Colonic mucosa (tissue), 4 donors: ENCODE measurements around the gene ZNF544. TPM values are rescaled to one million over a fixed set of nuclear protein-coding genes. Genes with fewer than 3 reads are reported as not detected.
"Not testable (repeated sequence)": the region's sequence is repeated elsewhere in the genome, so short reads cannot be mapped to it uniquely, and the experiment has no call there.

Experiments
- DNase-seq: peaks from one replicate; pipeline ENCODE4 v3.0.0-alpha.2; 2020
- H3K27ac ChIP-seq: fragments of 200-600 bp; one replicate; pipeline ENCODE4 v1.8.0; 2021
- H3K27me3 ChIP-seq: fragments of 200-600 bp; one replicate; pipeline ENCODE4 v1.8.0; 2021
- H3K36me3 ChIP-seq: fragments of 200-600 bp; one replicate; pipeline ENCODE4 v1.8.0; 2021
- H3K4me1 ChIP-seq: fragments of 200-600 bp; one replicate; pipeline ENCODE4 v1.8.0; 2021; ENCODE audit warnings: mild to moderate bottlenecking
- H3K4me3 ChIP-seq: fragments of 200-600 bp; one replicate; pipeline ENCODE4 v1.8.0; 2021
- H3K9ac ChIP-seq, 2 donors: one replicate each; pipeline ENCODE4 v1.7.0; 2013; ENCODE audit warnings: control low read depth in 2 of 2, low read depth in 2 of 2, low read length in 2 of 2
- H3K9me3 ChIP-seq: fragments of 200-600 bp; one replicate; pipeline ENCODE4 v1.8.0; 2021
- CTCF ChIP-seq: fragments of 200-600 bp; IDR thresholded peaks from one replicate; pipeline ENCODE4 v1.8.0; 2022; ENCODE audit warnings: antibody characterized with exemption, mild to moderate bottlenecking
- intact Hi-C: fragments of 100-400 bp; cut with DNase I; formaldehyde crosslinking; loops from one replicate; pipeline ENCODE4 v1.14.1; 2022
- total RNA-seq, 2 donors: library from RNA; stranded (reverse); fragmentation: NEBNext Ultra II Directional in 1 of 2; extraction: Animal tissue kit (Norgen Biotek cat#: 25700) in 1 of 2; gene quantifications; one replicate each; pipeline ENCODE4 v1.2.1, GENCODE V29; 2021
- donor health status: healthy.
- donor health status: DM: no; HTN: no; CAD: no.
- donor health status: DM: no; HTN: no; CAD: no.

Gene ZNF544
- total RNA-seq, 2 donors from 2014 or later: 17.2 to 29.6 TPM

- no peaks in the 10 kb centered on the region for H3K9me3 ChIP-seq
- intact Hi-C loops: no loop called here
- H3K4me1 ChIP-seq: no peaks in the 10 kb centered on the region
- no peak overlapping the region for H3K27ac ChIP-seq
- H3K36me3 ChIP-seq: peaks cover 7% of the 10 kb centered on the region
- peak overlapping the region; percentile 74 for H3K4me3 ChIP-seq
- H3K9ac ChIP-seq: peak overlapping the region in 1 of 2 donors; percentile 53
- TF ChIP-seq CTCF: no peak
- H3K27me3 ChIP-seq: no peaks in the 10 kb centered on the region
- DNase-seq: no peak
Observed at GRCh38 chr19:58229255-58229639, 533 bp downstream of the ZNF544 start.

- H3K9me3 ChIP-seq: no peaks in the 10 kb centered on the region
- no peak overlapping the region for H3K4me3 ChIP-seq
- DNase-seq: no peak
- no peaks in the 10 kb centered on the region for H3K27me3 ChIP-seq
- no peak overlapping the region for H3K9ac ChIP-seq
- peaks cover 12% of the 10 kb centered on the region for H3K36me3 ChIP-seq
- TF ChIP-seq CTCF: no peak
- H3K27ac ChIP-seq: no peak overlapping the region
- no peaks in the 10 kb centered on the region for H3K4me1 ChIP-seq
- intact Hi-C loops: no loop called here
Observed at GRCh38 chr19:58237324-58237723, 8.6 kb downstream of the ZNF544 start.

- H3K27me3 ChIP-seq: no peaks in the 10 kb centered on the region
- H3K4me3 ChIP-seq: no peak overlapping the region
- peaks cover 14% of the 10 kb centered on the region for H3K9me3 ChIP-seq
- intact Hi-C loops: no loop called here
- peaks cover 26% of the 10 kb centered on the region for H3K36me3 ChIP-seq
- no peak for TF ChIP-seq CTCF
- H3K4me1 ChIP-seq: no peaks in the 10 kb centered on the region
- no peak for DNase-seq
- no peak overlapping the region for H3K27ac ChIP-seq
- H3K9ac ChIP-seq: no peak overlapping the region
Observed at GRCh38 chr19:58243351-58243750, 14.6 kb downstream of the ZNF544 start.

- Histone ChIP-seq H3K9ac (no peak overlapping the region), H3K4me1 (no peaks in the 10 kb centered on the region), H3K27me3 (no peaks in the 10 kb centered on the region), H3K27ac (no peak overlapping the region), H3K9me3 (peaks cover 19% of the 10 kb centered on the region), H3K4me3 (no peak overlapping the region), H3K36me3 (peaks cover 32% of the 10 kb centered on the region)
- no peak for TF ChIP-seq CTCF
- intact Hi-C loops: no loop called here
- no peak for DNase-seq
Observed at GRCh38 chr19:58248886-58249285, 20.2 kb downstream of the ZNF544 start.

GRCh38 chr19:58252102-58252685, 23.5 kb downstream of the ZNF544 start:
- Histone ChIP-seq H3K9ac (no peak overlapping the region), H3K27me3 (no peaks in the 10 kb centered on the region), H3K36me3 (peaks cover 12% of the 10 kb centered on the region), H3K27ac (no peak overlapping the region), H3K4me1 (no peaks in the 10 kb centered on the region), H3K4me3 (no peak overlapping the region), H3K9me3 (peaks cover 25% of the 10 kb centered on the region)
- intact Hi-C loops: no loop called here
- DNase-seq: no peak
- TF ChIP-seq CTCF: no peak

GRCh38 chr19:58258259-58258658, 29.5 kb downstream of the ZNF544 start:
- intact Hi-C loops: not testable (repeated sequence)

More at GRCh38 chr19:58258259-58258658, 29.5 kb downstream of the ZNF544 start:
- not testable (repeated sequence) for H3K9ac ChIP-seq, H3K4me1 ChIP-seq, H3K27ac ChIP-seq, H3K4me3 ChIP-seq, H3K27me3 ChIP-seq, DNase-seq
- Histone ChIP-seq H3K36me3 (peaks cover 14% of the 10 kb centered on the region), H3K9me3 (peaks cover 40% of the 10 kb centered on the region)
